Thoracic aorta (tissue), 2 donors: ENCODE measurements around the gene GPS2. TPM values are rescaled to one million over a fixed set of nuclear protein-coding genes. Genes with fewer than 3 reads are reported as not detected.

Experiments
- ATAC-seq: fragments of 150-250 bp; one replicate; pipeline ENCODE4 v1.8.0; 2017; ENCODE audit warnings: low read depth; ENCODE audit not compliant: insufficient number of reproducible peaks, low FRiP score
- DNase-seq: peaks from one replicate; pipeline ENCODE4 v3.0.0-alpha.2; 2020; ENCODE audit warnings: low spot score
- H3K27ac ChIP-seq, 2 donors: fragments of 200-600 bp; sonication (generic); 1 replicate in 1 of 2; 2 replicates in 1 of 2; pipeline ENCODE4 v1.5.1; 2016; ENCODE audit warnings: mild to moderate bottlenecking in 2 of 2, moderate library complexity in 2 of 2
- H3K27me3 ChIP-seq: fragments of 200-600 bp; sonication (generic); replicated peaks from 2 replicates; pipeline ENCODE4 v1.6.0; 2016; ENCODE audit warnings: mild to moderate bottlenecking; ENCODE audit not compliant: insufficient read depth
- H3K36me3 ChIP-seq: fragments of 200-600 bp; sonication (generic); one replicate; pipeline ENCODE4 v1.5.1; 2016
- H3K4me1 ChIP-seq, 2 donors: fragments of 200-600 bp; sonication (generic); 1 replicate in 1 of 2; 2 replicates in 1 of 2; pipeline versions ENCODE4 v1.5.1 to v1.6.0; 2016; ENCODE audit warnings: low read depth in 2 of 2, mild to moderate bottlenecking in 1 of 2; ENCODE audit not compliant: control insufficient read depth in 1 of 2
- H3K4me3 ChIP-seq: fragments of 200-600 bp; sonication (generic); 2 replicates; pipeline ENCODE4 v1.5.1; 2016; ENCODE audit warnings: mild to moderate bottlenecking
- H3K9me3 ChIP-seq: fragments of 200-600 bp; sonication (generic); 2 replicates; pipeline ENCODE4 v1.5.1; 2016
- CTCF ChIP-seq: fragments of 200-600 bp; sonication (generic); IDR thresholded peaks from one replicate; pipeline ENCODE4 v1.5.1; 2019; ENCODE audit warnings: antibody characterized with exemption
- total RNA-seq, 2 donors: library from RNA; depleted of rRNA; stranded (reverse); fragments of >200 nt; gene quantifications; one replicate each; pipeline versions ENCODE4 v1.1.0 to v1.2.3, GENCODE V29; 2016

GPS2 gene
- total RNA-seq, 2 donors from 2014 or later: 66.5 to 100.0 TPM

DNA sequence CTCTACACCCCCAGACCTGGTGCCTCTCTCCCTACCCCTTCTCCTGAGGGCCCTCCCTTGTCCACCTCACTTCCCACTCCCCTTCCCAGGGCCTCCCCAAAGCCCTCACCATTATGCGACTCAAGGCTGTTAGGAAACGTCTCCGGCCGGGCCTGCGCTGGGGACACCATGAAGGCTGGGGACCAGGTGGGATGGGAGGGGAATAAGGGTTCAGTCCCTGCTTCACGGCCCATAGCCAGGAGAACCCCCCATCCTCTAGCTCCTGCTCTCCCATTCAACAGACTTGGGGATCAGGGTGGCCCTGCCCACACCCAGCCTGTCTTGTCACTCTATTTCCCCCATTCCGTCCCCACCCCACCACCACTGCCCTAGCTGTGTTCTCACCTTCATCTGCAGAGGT is 11.9 kb upstream of the GPS2 start:
- Histone ChIP-seq H3K36me3 (peaks cover 29% of the 10 kb centered on the region), H3K27me3 (no peaks in the 10 kb centered on the region)
- TF ChIP-seq CTCF: no peak

GRCh38 chr17:7326186-7326585 is 11.0 kb upstream of the GPS2 start:
- no peak overlapping the region for H3K4me3 ChIP-seq
- H3K27me3 ChIP-seq: no peaks in the 10 kb centered on the region
- peaks cover 3 to 17% of the 10 kb centered on the region in 2 donors for H3K4me1 ChIP-seq
- H3K36me3 ChIP-seq: peaks cover 38% of the 10 kb centered on the region
- DNase-seq (no peak), ATAC-seq (no peak)
- no peak for TF ChIP-seq CTCF
- no peaks in the 10 kb centered on the region for H3K9me3 ChIP-seq
- no peak overlapping the region for H3K27ac ChIP-seq

More for the DNA sequence above, 11.9 kb upstream of the GPS2 start:
- no peak for ATAC-seq
- DNase-seq: no peak
- H3K9me3 ChIP-seq: no peaks in the 10 kb centered on the region
- peaks cover 3 to 17% of the 10 kb centered on the region in 2 donors for H3K4me1 ChIP-seq
- no peak overlapping the region for H3K27ac ChIP-seq
- H3K4me3 ChIP-seq: no peak overlapping the region

GRCh38 chr17:7325031-7325528 is 9.9 kb upstream of the GPS2 start:
- no peak for TF ChIP-seq CTCF
- Histone ChIP-seq H3K9me3 (no peaks in the 10 kb centered on the region), H3K4me3 (no peak overlapping the region), H3K36me3 (peaks cover 49% of the 10 kb centered on the region), H3K4me1 (peaks cover 0 to 12% of the 10 kb centered on the region in 2 donors), H3K27ac (no peak overlapping the region), H3K27me3 (no peaks in the 10 kb centered on the region)
- DNase-seq (no peak), ATAC-seq (no peak)

GRCh38 chr17:7324438-7324779 is 9.2 kb upstream of the GPS2 start:
- Histone ChIP-seq H3K4me3 (no peak overlapping the region), H3K36me3 (peaks cover 51% of the 10 kb centered on the region), H3K27ac (no peak overlapping the region), H3K27me3 (no peaks in the 10 kb centered on the region), H3K4me1 (peaks cover 0 to 12% of the 10 kb centered on the region in 2 donors), H3K9me3 (no peaks in the 10 kb centered on the region)
- TF ChIP-seq CTCF: no peak
- no peak for DNase-seq
- ATAC-seq: no peak

DNA sequence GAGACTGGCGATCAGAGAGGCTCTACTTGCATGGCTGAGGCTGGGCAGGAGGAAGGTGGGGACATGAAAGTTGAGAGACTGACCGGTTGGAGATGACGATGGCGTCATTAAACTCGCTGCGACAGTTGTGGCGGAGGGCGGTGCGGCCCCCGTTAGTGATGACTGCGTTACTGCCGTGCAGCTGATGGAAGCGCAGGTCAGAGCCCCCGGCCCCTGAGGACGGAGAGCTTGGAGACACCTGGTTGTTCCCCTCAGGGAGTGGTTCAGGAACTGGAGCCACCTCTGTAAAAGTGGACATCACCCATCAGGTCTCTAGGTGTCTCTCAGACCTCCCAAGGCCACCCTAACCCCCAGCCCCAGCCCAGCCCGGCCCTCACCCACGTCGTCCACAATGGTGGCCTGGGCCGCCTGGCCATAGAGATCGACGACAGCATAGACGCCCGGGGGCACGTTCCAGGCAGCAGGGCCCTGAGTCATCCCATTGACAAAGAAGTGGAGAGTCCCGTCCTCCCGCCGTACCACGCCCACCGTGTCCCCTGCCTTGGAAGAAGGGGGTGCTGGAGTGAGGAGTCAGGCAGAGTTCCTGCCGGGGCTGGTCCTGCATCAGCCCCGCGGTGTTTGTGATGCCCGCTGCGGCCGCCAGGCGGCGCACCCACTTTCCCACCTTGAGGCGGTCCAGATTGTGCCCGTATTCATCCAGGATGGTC is 8.7 kb upstream of the GPS2 start:
- no peak for ATAC-seq
- TF ChIP-seq CTCF: peak; percentile 81
- H3K27ac ChIP-seq: no peak overlapping the region
- no peaks in the 10 kb centered on the region for H3K27me3 ChIP-seq
- peaks cover 53% of the 10 kb centered on the region for H3K36me3 ChIP-seq
- no peak for DNase-seq
- H3K9me3 ChIP-seq: no peaks in the 10 kb centered on the region
- no peak overlapping the region for H3K4me3 ChIP-seq
- peaks cover 0 to 12% of the 10 kb centered on the region in 2 donors for H3K4me1 ChIP-seq
